Bronchial epithelial cell (primary cell): Measurements from ENCODE around the gene SYNM. TPM values are rescaled to one million over a fixed set of nuclear protein-coding genes. Genes with fewer than 3 reads are reported as not detected.

Source experiments
- DNase-seq: peaks from one replicate; pipeline ENCODE4 v3.0.0-alpha.2; 2010; ENCODE audit warnings: low read depth
- FAIRE-seq: peaks from 2 replicates; lab custom pipeline; 2011; peaks lifted over from hg19 to GRCh38; lab: Jason Lieb, UNC
- H3K27me3 ChIP-seq: 2 replicates; pipeline ENCODE4 v1.5.1; 2011; ENCODE audit warnings: low read length; ENCODE audit not compliant: control insufficient read depth, insufficient read depth
- H3K36me3 ChIP-seq: 2 replicates; pipeline ENCODE4 v1.5.1; 2011; ENCODE audit warnings: low read length; ENCODE audit not compliant: control insufficient read depth, insufficient read depth
- H3K4me3 ChIP-seq: 2 replicates; pipeline ENCODE4 v1.5.1; 2011; ENCODE audit warnings: mild to moderate bottlenecking, low read depth, low read length, control low read depth
- total RNA-seq: library from RNA; depleted of rRNA; stranded (reverse); fragments of >200 nt; gene quantifications from 2 replicates; pipeline ENCODE4 v1.2.1, GENCODE V29; 2014
- TF ChIP-seq, protein P1 (sequence below): IDR thresholded peaks from 2 replicates; pipeline ENCODE4 v1.5.1; 2011; ENCODE audit warnings: mild to moderate bottlenecking, moderate library complexity, low read length, control low read depth, inconsistent platforms; ENCODE audit not compliant: insufficient read depth, severe bottlenecking

The SYNM gene
- total RNA-seq, 1 donor from 2014 or later: 0.26 TPM

GRCh38 chr15:99123713-99124451 is 19.0 kb downstream of the SYNM start:
- Histone ChIP-seq H3K27me3 (no peaks in the 10 kb centered on the region), H3K4me3 (no peak overlapping the region), H3K36me3 (no peaks in the 10 kb centered on the region)
- TF ChIP-seq, protein P1, sequence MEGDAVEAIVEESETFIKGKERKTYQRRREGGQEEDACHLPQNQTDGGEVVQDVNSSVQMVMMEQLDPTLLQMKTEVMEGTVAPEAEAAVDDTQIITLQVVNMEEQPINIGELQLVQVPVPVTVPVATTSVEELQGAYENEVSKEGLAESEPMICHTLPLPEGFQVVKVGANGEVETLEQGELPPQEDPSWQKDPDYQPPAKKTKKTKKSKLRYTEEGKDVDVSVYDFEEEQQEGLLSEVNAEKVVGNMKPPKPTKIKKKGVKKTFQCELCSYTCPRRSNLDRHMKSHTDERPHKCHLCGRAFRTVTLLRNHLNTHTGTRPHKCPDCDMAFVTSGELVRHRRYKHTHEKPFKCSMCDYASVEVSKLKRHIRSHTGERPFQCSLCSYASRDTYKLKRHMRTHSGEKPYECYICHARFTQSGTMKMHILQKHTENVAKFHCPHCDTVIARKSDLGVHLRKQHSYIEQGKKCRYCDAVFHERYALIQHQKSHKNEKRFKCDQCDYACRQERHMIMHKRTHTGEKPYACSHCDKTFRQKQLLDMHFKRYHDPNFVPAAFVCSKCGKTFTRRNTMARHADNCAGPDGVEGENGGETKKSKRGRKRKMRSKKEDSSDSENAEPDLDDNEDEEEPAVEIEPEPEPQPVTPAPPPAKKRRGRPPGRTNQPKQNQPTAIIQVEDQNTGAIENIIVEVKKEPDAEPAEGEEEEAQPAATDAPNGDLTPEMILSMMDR: no peak
- FAIRE-seq (no peak), DNase-seq (peak; percentile 86)

DNA sequence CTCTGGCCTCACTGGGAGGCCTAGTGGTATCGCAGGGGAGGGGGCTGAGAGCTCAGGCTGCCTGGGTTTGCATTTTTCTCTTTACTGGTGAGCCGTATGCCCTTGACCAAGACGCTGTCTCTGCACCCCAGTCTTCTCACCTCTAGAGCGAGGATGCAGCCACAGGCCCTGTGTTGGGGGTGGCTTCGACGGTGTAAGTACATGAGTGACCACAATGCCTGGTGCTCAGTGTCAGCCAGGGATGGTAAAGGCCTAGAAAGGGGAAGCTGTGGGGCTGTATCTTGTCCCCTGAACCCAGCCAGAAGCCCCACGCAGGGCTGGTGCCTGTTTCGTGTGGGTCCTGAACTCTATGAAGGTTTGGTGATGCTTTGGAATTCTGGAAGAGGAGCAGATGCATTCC is 19.8 kb downstream of the SYNM start:
- no peak for DNase-seq
- H3K4me3 ChIP-seq: no peak overlapping the region
- TF ChIP-seq, protein P1: no peak
- H3K36me3 ChIP-seq: no peaks in the 10 kb centered on the region
- no peak for FAIRE-seq
- no peaks in the 10 kb centered on the region for H3K27me3 ChIP-seq

- Histone ChIP-seq H3K36me3 (no peaks in the 10 kb centered on the region), H3K27me3 (no peaks in the 10 kb centered on the region), H3K4me3 (no peak overlapping the region)
- TF ChIP-seq, protein P1: no peak
- DNase-seq: no peak
- FAIRE-seq: no peak
Measured at GRCh38 chr15:99125061-99125891, 20.4 kb downstream of the SYNM start.

DNA sequence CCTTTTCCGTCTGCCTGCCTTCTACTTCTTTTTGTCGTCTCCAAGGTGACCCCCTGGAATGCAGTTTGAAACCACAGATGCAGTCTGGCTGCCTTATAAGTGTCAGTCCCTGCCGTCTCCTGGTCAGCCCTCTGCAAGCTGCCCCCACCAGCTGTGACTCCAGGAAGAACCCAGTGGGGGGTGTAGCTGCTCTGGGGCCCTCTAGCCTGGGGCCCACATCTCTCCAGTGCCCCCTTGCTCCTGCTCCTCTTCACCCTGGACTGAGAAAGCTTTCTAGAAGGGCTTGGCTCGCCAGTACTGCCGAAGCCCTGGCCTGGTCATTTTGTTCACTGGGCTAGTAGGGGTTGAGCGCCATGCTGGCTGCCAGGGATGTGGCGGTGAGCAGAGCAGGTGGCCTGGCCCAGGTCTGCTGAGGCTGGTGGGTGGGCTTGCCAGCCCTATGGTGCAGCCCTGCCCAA is 21.3 kb downstream of the SYNM start:
- FAIRE-seq (no peak), DNase-seq (no peak)
- no peaks in the 10 kb centered on the region for H3K27me3 ChIP-seq
- TF ChIP-seq, protein P1: no peak
- H3K36me3 ChIP-seq: peaks cover 1% of the 10 kb centered on the region
- H3K4me3 ChIP-seq: no peak overlapping the region

GRCh38 chr15:99126930-99127329 is 22.1 kb downstream of the SYNM start:
- Histone ChIP-seq H3K27me3 (no peaks in the 10 kb centered on the region), H3K4me3 (no peak overlapping the region), H3K36me3 (peaks cover 1% of the 10 kb centered on the region)
- DNase-seq (no peak), FAIRE-seq (peak; percentile 28)
- TF ChIP-seq, protein P1: no peak
